H1 (cell line): ENCODE results near the gene OTP. TPM values are rescaled to one million over a fixed set of nuclear protein-coding genes. Genes with fewer than 3 reads are reported as not detected.

Source experiments
- CTCF ChIA-PET: fragments of 300-600 bp; sonication (Branson Sonifier 250); formaldehyde crosslinking; loops from one replicate; lab custom pipeline; 2021; ENCODE audit not compliant: partially characterized antibody; lab: Charles Lee
- POLR2A ChIA-PET: fragments of 300-600 bp; sonication (Branson Sonifier 250); formaldehyde crosslinking; loops from one replicate; lab custom pipeline; 2021; ENCODE audit warnings: inconsistent platforms; ENCODE audit not compliant: partially characterized antibody; lab: Charles Lee
- DNase-seq, 2 experiments: peaks; one replicate each; pipeline versions ENCODE4 v3.0.0 to v3.0.0-alpha.2; 2010 to 2022; ENCODE audit warnings: low spot score in 2 of 2, low read depth in 1 of 2, mixed read lengths in 1 of 2
- FAIRE-seq: peaks from 2 replicates; lab custom pipeline; 2011; peaks lifted over from hg19 to GRCh38; lab: Jason Lieb, UNC
- H2AFZ ChIP-seq: 2 replicates; pipeline ENCODE4 v1.8.1; 2012; ENCODE audit warnings: low read length, inconsistent platforms
- H2AK5ac ChIP-seq: 2 replicates; pipeline ENCODE4 v1.6.1; 2013; ENCODE audit warnings: low read depth, low read length
- H2BK120ac ChIP-seq: replicated peaks from 2 replicates; pipeline ENCODE3; 2013; ENCODE audit warnings: low read depth, low read length, inconsistent platforms
- H2BK12ac ChIP-seq: 2 replicates; pipeline ENCODE4 v1.6.1; 2013; ENCODE audit warnings: low read depth, low read length
- H2BK15ac ChIP-seq: 2 replicates; pipeline ENCODE4 v1.6.1; 2013; ENCODE audit warnings: low read length
- H2BK20ac ChIP-seq: 2 replicates; pipeline ENCODE4 v1.6.1; 2013; ENCODE audit warnings: low read length
- H2BK5ac ChIP-seq: 2 replicates; pipeline ENCODE4 v1.6.1; 2013; ENCODE audit warnings: low read depth, low read length
- H3K14ac ChIP-seq: 2 replicates; pipeline ENCODE4 v1.6.1; 2013; ENCODE audit warnings: inconsistent platforms; ENCODE audit not compliant: insufficient read length
- H3K18ac ChIP-seq: 2 replicates; pipeline ENCODE4 v1.6.1; 2013; ENCODE audit warnings: low read length; ENCODE audit errors: extremely low read depth
- H3K23ac ChIP-seq: 2 replicates; pipeline ENCODE4 v1.6.1; 2013; ENCODE audit warnings: inconsistent platforms; ENCODE audit not compliant: insufficient read length
- H3K23me2 ChIP-seq: 2 replicates; pipeline ENCODE4 v1.6.1; 2013; ENCODE audit warnings: low read depth, low read length
- H3K27ac ChIP-seq: 2 replicates; pipeline ENCODE4 v1.6.1; 2011; ENCODE audit warnings: low read depth, low read length, inconsistent platforms
- H3K27me3 ChIP-seq, 4 experiments: replicated peaks in 1 of 4; 1 replicate in 1 of 4; 2 replicates in 3 of 4; pipeline versions ENCODE4 v1.6.1 to v1.8.1; 2011 to 2013; ENCODE audit warnings: low read length in 3 of 4, mild to moderate bottlenecking in 3 of 4, inconsistent platforms in 2 of 4, mixed read lengths in 2 of 4, moderate library complexity in 1 of 4; ENCODE audit not compliant: control insufficient read depth in 3 of 4, insufficient read depth in 3 of 4; ENCODE audit errors: extremely low read depth in 1 of 4
- H3K36me3 ChIP-seq, 4 experiments: 2 replicates each; pipeline versions ENCODE4 v1.6.1 to v1.8.1; 2011 to 2013; ENCODE audit warnings: mild to moderate bottlenecking in 4 of 4, low read length in 3 of 4, moderate library complexity in 2 of 4, control low read depth in 1 of 4, inconsistent platforms in 1 of 4; ENCODE audit not compliant: insufficient read depth in 4 of 4, control insufficient read depth in 2 of 4
- H3K4ac ChIP-seq: replicated peaks from 2 replicates; pipeline ENCODE3; 2013; ENCODE audit warnings: low read length, low read depth, mixed read lengths, inconsistent platforms; ENCODE audit not compliant: insufficient read length
- H3K4me1 ChIP-seq, 4 experiments: replicated peaks in 1 of 4; 1 replicate in 1 of 4; 2 replicates in 3 of 4; pipeline versions ENCODE4 v1.6.1 to v1.8.1; 2011 to 2013; ENCODE audit warnings: low read length in 3 of 4, inconsistent platforms in 2 of 4, mixed read lengths in 1 of 4; ENCODE audit not compliant: insufficient read depth in 4 of 4, control insufficient read depth in 3 of 4
- H3K4me2 ChIP-seq, 2 experiments: 2 replicates each; pipeline versions ENCODE4 v1.6.1 to v1.8.1; 2011 to 2013; ENCODE audit warnings: low read depth in 2 of 2, low read length in 2 of 2, control low read depth in 1 of 2, inconsistent platforms in 1 of 2, mild to moderate bottlenecking in 1 of 2; ENCODE audit not compliant: insufficient read depth in 1 of 2
- H3K4me3 ChIP-seq, 4 experiments: fragments of 200-600, 300-600 bp in 1 of 4; sonication (generic), shearing (Covaris generic), sonication (Bioruptor Twin) in 1 of 4; 2 replicates each; pipeline versions ENCODE4 v1.5.1 to v1.8.1; 2011 to 2016; ENCODE audit warnings: low read length in 4 of 4, low read depth in 3 of 4, control low read depth in 2 of 4, inconsistent platforms in 2 of 4, mild to moderate bottlenecking in 2 of 4, mixed read lengths in 1 of 4, moderate library complexity in 1 of 4; ENCODE audit not compliant: insufficient read depth in 2 of 4; ENCODE audit errors: extremely low read depth in 1 of 4
- H3K56ac ChIP-seq: replicated peaks from 2 replicates; pipeline ENCODE3; 2013; ENCODE audit warnings: low read depth, mild to moderate bottlenecking, mixed read lengths, low read length, inconsistent platforms; ENCODE audit not compliant: insufficient read length
- H3K79me1 ChIP-seq: 2 replicates; pipeline ENCODE4 v1.6.1; 2013; ENCODE audit warnings: low read depth, low read length, control low read depth
- H3K79me2 ChIP-seq, 2 experiments: 2 replicates each; pipeline versions ENCODE4 v1.6.1 to v1.8.1; 2012 to 2013; ENCODE audit warnings: low read length in 2 of 2, mild to moderate bottlenecking in 2 of 2, inconsistent platforms in 1 of 2; ENCODE audit not compliant: insufficient read depth in 2 of 2, control insufficient read depth in 1 of 2
- H3K9ac ChIP-seq, 4 experiments: replicated peaks in 1 of 4; 1 replicate in 1 of 4; 2 replicates in 3 of 4; pipeline versions ENCODE4 v1.6.1 to v1.8.1; 2011 to 2013; ENCODE audit warnings: low read depth in 3 of 4, low read length in 3 of 4, control low read depth in 2 of 4, mild to moderate bottlenecking in 2 of 4, moderate library complexity in 2 of 4, inconsistent platforms in 1 of 4; ENCODE audit errors: extremely low read depth in 1 of 4
- H3K9me3 ChIP-seq, 2 experiments: 2 replicates each; pipeline versions ENCODE4 v1.6.1 to v1.8.1; 2012 to 2013; ENCODE audit warnings: mild to moderate bottlenecking in 2 of 2, moderate library complexity in 2 of 2, control low read depth in 1 of 2, inconsistent platforms in 1 of 2, low read depth in 1 of 2, low read length in 1 of 2, mixed read lengths in 1 of 2; ENCODE audit not compliant: insufficient read depth in 2 of 2
- H4K20me1 ChIP-seq, 2 experiments: replicated peaks in 1 of 2; 2 replicates each; pipeline versions ENCODE3 to v1.8.1; 2011 to 2013; ENCODE audit warnings: inconsistent platforms in 2 of 2, low read length in 2 of 2, mild to moderate bottlenecking in 1 of 2; ENCODE audit not compliant: insufficient read depth in 2 of 2, control insufficient read depth in 1 of 2
- H4K5ac ChIP-seq: 2 replicates; pipeline ENCODE4 v1.6.1; 2013; ENCODE audit warnings: low read length, low read depth, mixed read lengths, inconsistent platforms; ENCODE audit not compliant: insufficient read length
- H4K8ac ChIP-seq: 2 replicates; pipeline ENCODE4 v1.8.0; 2013; ENCODE audit warnings: mild to moderate bottlenecking, moderate library complexity, low read length, inconsistent platforms; ENCODE audit not compliant: insufficient read depth; ENCODE audit errors: extremely low read depth
- H4K91ac ChIP-seq: replicated peaks from 2 replicates; pipeline ENCODE3; 2013; ENCODE audit warnings: low read length, mixed read lengths, inconsistent platforms; ENCODE audit not compliant: insufficient read length
- CBX5 ChIP-seq: fragments of 300-800, 300-1000 bp; sonication (generic); IDR thresholded peaks from 2 replicates; pipeline ENCODE4 v1.7.1; 2016; ENCODE audit warnings: antibody characterized with exemption, low read length, low read depth
- CBX8 ChIP-seq: fragments of 300-800, 300-1000 bp; sonication (generic); IDR thresholded peaks from 2 replicates; pipeline ENCODE4 v1.7.1; 2016; ENCODE audit warnings: low read depth, low read length, borderline replicate concordance
- EZH2 ChIP-seq: fragments of 200-600 bp; sonication (generic); IDR thresholded peaks from 2 replicates; pipeline ENCODE4 v1.7.1; 2012; ENCODE audit warnings: low read depth, mild to moderate bottlenecking, moderate library complexity, low read length, inconsistent platforms; ENCODE audit not compliant: severe bottlenecking
- RBBP5 ChIP-seq: IDR thresholded peaks from 2 replicates; pipeline ENCODE4 v1.7.1; 2012; ENCODE audit warnings: low read depth, mild to moderate bottlenecking, inconsistent platforms, low read length, moderate library complexity, borderline replicate concordance
- RNF2 ChIP-seq: fragments of 200-900, 300-1000 bp; sonication (generic); IDR thresholded peaks from 2 replicates; pipeline ENCODE4 v1.7.1; 2016; ENCODE audit warnings: borderline replicate concordance, low read depth, mild to moderate bottlenecking, antibody characterized with exemption, low read length; ENCODE audit not compliant: poor library complexity, severe bottlenecking; ENCODE audit errors: missing control alignments
- SUZ12 ChIP-seq: fragments of 200-600 bp; sonication (generic); IDR thresholded peaks from 2 replicates; pipeline ENCODE4 v1.6.1; 2012; ENCODE audit warnings: mild to moderate bottlenecking, inconsistent platforms, low read length, moderate library complexity, mixed read lengths
- WGBS, 2 experiments: shearing (Covaris generic) in 1 of 2; methylation state at CpG; one replicate each; pipeline versions ENCODE4 v1.1.6 to v1.1.7; 2013 to 2015; ENCODE audit warnings: low lambda C conversion rate in 2 of 2, mixed read lengths in 2 of 2, inconsistent platforms in 1 of 2, low coverage in 1 of 2, missing lambda C conversion rate in 1 of 2; ENCODE audit not compliant: insufficient replicate concordance in 2 of 2, insufficient coverage in 1 of 2, insufficient read length in 1 of 2; ENCODE audit errors: extremely low coverage in 1 of 2, missing lambda C conversion rate in 1 of 2; 5-methylcytosine and 5-hydroxymethylcytosine counted together
- polyA plus RNA-seq, 7 experiments: library from polyadenylated mRNA; depleted of rRNA in 3 of 7; stranded (reverse) in 5 of 7; unstranded in 2 of 7; fragments of >200 nt in 5 of 7; fragments of 200-250 nt in 2 of 7; gene quantifications; 1 replicate in 5 of 7; 2 replicates in 1 of 7; 4 replicates in 1 of 7; pipeline versions ENCODE4 v1.2.1 to v1.2.3, GENCODE V29; 2011 to 2013; ENCODE audit warnings: missing spikeins in 2 of 7, mixed read lengths in 2 of 7
- total RNA-seq: library from RNA; stranded (reverse); fragmentation: NEBNext Ultra II Directional; extraction: Animal tissue kit (Norgen Biotek cat#: 25700); gene quantifications from 2 replicates; pipeline ENCODE4 v1.2.1, GENCODE V29; 2021

OTP gene
- total and polyA plus RNA-seq, 2 of the 8 experiments (the other 6 are each of a cell fraction or from before 2014, with no cell fraction given), result not detected

DNA sequence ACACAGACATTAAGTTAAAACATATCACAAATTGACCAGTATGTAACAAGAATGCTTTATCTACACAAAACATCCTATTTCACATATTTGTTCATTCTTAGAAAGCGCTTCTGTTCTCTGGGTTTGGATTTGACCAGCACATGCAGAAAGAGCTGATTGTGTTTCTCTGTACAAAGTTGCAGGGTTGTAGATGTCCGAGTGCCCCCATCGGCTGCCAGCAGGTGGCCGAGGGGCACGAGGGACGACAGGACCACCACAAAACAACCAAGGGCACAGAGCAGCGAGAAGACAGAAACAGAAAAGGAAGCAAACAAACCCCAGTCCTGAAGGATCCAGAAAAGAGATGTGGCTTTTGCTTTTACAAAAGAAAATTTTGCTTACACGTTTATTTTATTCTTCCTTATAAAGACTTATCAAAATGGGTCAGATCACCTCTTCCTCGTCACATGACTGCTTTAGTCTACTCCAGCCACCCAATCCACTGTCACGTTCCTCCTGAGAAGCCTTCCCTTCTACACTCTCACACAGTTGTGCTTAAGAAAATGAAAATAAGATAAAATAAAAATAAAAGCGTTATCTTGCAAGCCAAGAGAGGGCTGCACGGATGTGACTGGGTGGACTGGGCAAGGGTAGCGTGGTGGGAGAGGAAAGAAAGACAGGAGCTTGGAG, 9.5 kb downstream of the OTP start:
- H3K4ac ChIP-seq, result no peak overlapping the region
- no peak overlapping the region for H3K14ac ChIP-seq
- ChIA-PET CTCF (interaction anchor here (0.7 to 1.6 kb wide), 4 partner anchors 22 to 334 kb away, joined by 3 to 4 read pairs (median 3); no protein-coding TSS in a partner anchor), POLR2A (interaction anchor here (1.0 to 3.5 kb wide), 2 partner anchors 9 to 11 kb away, joined by 3 to 11 read pairs; partner anchors contain the start of gene OTP)
- 0 out of 2 replicates have a peak overlapping the region, but pooled peaks have one; percentile 10 for H3K18ac ChIP-seq
- no peak overlapping the region for H2BK120ac ChIP-seq
- no peak overlapping the region for H3K27ac ChIP-seq
- peaks cover 70 to 93% (median 89%) of the 10 kb centered on the region in 4 experiments for H3K27me3 ChIP-seq
- TF ChIP-seq SUZ12, result peak; percentile 62
- no peak for TF ChIP-seq CBX8
- no peak for TF ChIP-seq RBBP5
- TF ChIP-seq CBX5, result no peak
- peak; percentile 55 for TF ChIP-seq RNF2
- peak; percentile 50 for TF ChIP-seq EZH2
- H3K79me1 ChIP-seq, result no peaks in the 10 kb centered on the region
- H3K4me3 ChIP-seq, result peak overlapping the region in 3 of 4 experiments; percentile 20 to 58 (median 31); a peak in 4 of 8 replicates
- no peak overlapping the region for H4K91ac ChIP-seq
- H4K5ac ChIP-seq, result no peak overlapping the region
- H3K4me1 ChIP-seq, result peaks cover 6 to 16% (median 7%) of the 10 kb centered on the region in 4 experiments; a peak in 6 of 7 replicates
- H3K56ac ChIP-seq, result no peak overlapping the region
- H3K9ac ChIP-seq, result no peak overlapping the region
- no peak overlapping the region for H4K8ac ChIP-seq
- no peak overlapping the region for H2BK15ac ChIP-seq
- H2BK5ac ChIP-seq, result no peak overlapping the region
- H2BK20ac ChIP-seq, result no peak overlapping the region
- H3K23ac ChIP-seq, result no peak overlapping the region
- H2AFZ ChIP-seq, result no peak overlapping the region
- 17% methylated on average over 13 of the region's 13 CpGs; no CpG with 5 or more reads in 1 of the 2 experiments for WGBS, 2 experiments
- DNase-seq (peak in 1 of 2 experiments; percentile 46), FAIRE-seq (no peak)
- H3K9me3 ChIP-seq, result no peaks in the 10 kb centered on the region; a peak in 1 of 4 replicates
- peak overlapping the region; percentile 75; the same call in 1 of the 2 replicates for H2BK12ac ChIP-seq
- peaks cover 16% of the 10 kb centered on the region; the same call in 1 of the 2 replicates for H3K23me2 ChIP-seq
- H3K79me2 ChIP-seq, result no peaks in the 10 kb centered on the region
- peak overlapping the region; percentile 90 to 95 for H3K4me2 ChIP-seq
- peaks cover 7 to 34% of the 10 kb centered on the region in 2 experiments for H4K20me1 ChIP-seq
- peak overlapping the region; percentile 17; the same call in 1 of the 2 replicates for H2AK5ac ChIP-seq
- no peaks in the 10 kb centered on the region; a peak in 1 of 8 replicates for H3K36me3 ChIP-seq
